NCI-H2227 (cell line): ENCODE data around the gene DENND1A.

ENCODE experiments used
- DNase-seq: peaks from one replicate; lab custom pipeline; 2025; ENCODE audit not compliant: unreplicated experiment; lab: John Stamatoyannopoulos, UW

Gene DENND1A

DNA sequence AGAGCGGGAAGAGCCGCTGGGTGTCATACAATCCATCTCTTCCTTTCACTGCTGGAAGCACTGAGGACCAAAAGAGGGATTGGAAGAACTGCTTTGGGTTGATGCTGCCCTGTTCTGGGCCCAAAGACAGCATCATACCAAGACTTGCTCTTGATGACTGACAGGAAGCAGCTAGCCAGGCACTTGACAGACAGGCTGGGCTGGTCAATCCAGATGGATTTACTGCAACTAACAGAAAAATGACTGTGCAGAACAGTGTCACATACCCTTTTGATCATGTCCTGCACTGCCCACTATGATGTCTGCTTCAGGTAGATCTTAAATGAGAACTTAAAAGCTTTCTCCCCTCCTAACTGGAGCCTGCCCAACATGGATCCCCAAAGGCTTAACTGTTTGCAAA, 416.4 kb downstream of the DENND1A start:
- DNase-seq = no peak

DNA sequence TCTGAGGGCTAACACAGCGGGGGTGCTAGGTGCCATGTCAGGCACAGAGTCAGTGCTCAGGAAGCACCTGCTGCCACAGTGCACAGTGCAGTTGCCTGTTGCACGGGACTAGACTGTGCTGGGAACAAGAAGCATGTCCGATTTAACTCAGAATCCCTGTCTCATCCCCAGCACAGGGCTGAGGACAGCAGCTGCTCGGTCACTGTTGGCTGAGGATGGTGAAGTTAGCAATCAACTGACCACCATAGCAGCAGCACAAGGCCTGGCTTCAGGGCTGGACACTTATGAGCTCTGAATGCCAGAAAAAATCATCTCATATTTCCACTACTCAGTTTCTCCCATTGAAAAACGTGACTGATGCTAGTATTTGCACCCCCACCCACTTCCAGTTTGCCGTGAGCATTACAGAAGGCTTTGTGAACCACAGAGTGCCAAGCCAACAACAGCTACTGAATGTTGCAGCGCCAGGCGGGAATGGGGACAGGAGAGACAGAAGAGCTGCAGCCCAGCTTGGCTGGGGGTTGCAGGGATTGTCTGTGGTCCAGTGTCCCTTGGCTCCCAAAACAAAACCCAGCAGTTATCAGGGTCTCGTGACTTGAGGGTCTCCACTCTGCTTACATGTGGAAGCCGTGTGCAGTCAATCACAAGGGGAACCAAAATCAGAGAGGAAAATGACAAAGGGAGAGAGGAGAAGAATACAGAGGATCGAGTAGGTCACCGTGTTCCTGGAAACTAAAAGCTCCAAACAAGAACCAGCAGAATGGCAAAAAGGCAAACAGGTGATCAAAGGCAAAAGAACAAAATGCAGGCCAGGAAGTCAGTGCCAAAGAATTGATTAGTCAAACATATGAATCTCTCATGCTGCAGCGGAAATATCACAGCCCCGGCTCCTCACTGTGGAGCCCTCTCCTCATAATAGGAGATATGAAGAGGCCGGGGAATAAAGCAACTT, 418.3 kb downstream of the DENND1A start:
- DNase-seq = no peak

- DNase-seq = no peak
These were observed 420.3 kb downstream of the DENND1A start for GRCh38 chr9:123509646-123510045.

GRCh38 chr9:123508048-123508447, 421.9 kb downstream of the DENND1A start:
- DNase-seq = no peak

GRCh38 chr9:123505496-123505895, 424.4 kb downstream of the DENND1A start:
- DNase-seq = no peak

DNA sequence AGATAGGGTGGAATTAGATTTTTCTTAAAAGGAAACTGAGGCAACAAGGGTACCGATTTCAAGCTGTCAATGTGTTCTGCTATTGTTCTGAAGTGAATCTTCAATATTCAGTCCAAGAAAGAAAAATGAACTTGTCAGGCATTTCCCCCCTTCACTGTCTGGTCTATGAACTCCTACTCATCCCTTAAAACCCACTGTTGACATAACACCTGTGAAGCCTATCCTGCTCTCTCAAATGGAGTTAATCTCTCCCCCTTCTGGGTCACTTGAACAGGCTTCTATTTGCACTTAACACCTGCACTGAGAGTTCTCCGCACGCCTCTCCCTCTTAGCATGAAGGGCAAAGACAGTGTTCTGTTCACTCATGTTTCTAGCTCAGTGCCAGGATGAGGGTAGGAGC, 429.6 kb downstream of the DENND1A start:
- DNase-seq = no peak

GRCh38 chr9:123497830-123498229, 432.1 kb downstream of the DENND1A start:
- no peak for DNase-seq

- no peak for DNase-seq
These were observed 434.2 kb downstream of the DENND1A start for GRCh38 chr9:123495731-123496130.

- DNase-seq = peak; percentile 24
These were observed 436.3 kb downstream of the DENND1A start for GRCh38 chr9:123493627-123494026.

GRCh38 chr9:123490688-123491087, 439.2 kb downstream of the DENND1A start:
- DNase-seq = no peak

DNA sequence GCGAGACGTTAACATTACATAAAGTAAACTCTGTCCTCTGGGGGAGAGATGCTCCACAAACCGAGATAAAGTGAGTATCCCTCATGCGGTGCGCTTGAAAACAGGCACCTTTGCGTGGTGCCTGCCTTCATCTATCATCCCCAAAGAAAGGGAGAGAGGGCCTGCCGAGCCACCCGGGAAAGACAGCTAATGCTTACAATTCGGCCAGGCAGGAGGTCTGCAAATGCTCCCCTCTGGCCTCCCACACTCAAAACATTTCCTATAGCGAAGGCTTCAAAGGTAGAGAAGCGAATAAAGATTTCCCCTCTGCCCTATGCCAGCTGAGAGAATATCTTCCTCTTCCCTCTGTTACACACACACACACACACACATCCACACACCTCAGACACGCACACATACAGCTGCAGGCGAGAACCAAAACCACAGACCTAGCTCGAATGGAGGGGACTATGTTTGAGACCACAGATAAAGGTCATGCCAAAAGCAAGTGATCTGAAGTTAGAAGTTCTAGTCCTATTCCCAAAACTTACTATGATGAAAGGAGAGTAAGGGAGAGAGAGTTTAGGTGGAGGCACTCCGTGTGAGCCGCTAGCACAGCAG, 441.1 kb downstream of the DENND1A start:
- DNase-seq = no peak

DNA sequence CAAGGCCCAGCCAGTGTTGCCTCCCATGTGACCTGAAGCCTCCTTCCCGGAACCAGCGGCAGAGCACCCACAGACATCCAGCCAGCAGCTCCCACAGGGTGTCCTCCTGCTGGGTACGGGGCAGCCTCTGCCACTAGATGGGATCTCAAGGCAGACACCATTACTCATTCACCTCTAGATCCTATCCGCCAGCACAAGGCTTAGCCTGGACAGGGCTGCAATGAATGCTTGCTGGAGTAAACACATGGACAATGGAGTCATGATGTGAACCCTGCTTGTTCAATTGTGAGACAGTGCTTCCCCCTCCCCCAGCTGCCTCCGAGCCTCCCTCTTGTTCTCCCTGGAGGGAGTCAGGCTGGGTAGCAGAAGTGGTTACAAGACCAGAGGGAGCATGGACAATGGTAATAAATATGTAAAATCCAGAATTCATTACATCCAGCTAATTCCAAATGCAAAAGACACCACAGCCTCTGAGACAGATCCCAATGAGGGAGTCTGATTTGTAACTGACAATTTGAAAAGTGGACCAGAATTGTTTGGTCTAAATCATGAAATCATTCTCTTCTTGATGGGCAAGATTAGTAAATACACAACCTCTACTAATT, 441.9 kb downstream of the DENND1A start:
- DNase-seq = no peak

GRCh38 chr9:123486431-123486830, 443.5 kb downstream of the DENND1A start:
- no peak for DNase-seq

GRCh38 chr9:123485216-123485615, 444.7 kb downstream of the DENND1A start:
- DNase-seq = no peak

DNA sequence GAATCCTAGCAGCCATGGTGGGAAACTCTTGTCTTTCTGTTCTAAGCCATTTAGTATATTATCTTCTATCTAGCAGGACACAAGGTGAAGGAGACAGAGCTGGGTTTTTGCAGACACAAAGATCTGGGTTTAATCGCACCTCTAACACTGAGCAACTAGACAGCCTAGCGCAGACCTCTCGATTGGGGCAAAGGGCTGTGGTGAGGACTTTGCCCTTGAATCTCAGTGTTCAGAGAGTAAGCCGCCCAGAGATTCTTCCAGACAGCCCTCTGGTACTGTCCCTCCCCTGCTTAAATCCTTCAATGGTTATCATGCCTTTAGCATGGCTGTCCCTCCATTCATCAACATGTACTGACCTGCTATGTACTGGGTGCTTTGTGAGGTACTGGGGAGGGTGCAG, 445.8 kb downstream of the DENND1A start:
- DNase-seq = no peak

- DNase-seq = no peak
These were observed 446.6 kb downstream of the DENND1A start for GRCh38 chr9:123483191-123483803.

DNA sequence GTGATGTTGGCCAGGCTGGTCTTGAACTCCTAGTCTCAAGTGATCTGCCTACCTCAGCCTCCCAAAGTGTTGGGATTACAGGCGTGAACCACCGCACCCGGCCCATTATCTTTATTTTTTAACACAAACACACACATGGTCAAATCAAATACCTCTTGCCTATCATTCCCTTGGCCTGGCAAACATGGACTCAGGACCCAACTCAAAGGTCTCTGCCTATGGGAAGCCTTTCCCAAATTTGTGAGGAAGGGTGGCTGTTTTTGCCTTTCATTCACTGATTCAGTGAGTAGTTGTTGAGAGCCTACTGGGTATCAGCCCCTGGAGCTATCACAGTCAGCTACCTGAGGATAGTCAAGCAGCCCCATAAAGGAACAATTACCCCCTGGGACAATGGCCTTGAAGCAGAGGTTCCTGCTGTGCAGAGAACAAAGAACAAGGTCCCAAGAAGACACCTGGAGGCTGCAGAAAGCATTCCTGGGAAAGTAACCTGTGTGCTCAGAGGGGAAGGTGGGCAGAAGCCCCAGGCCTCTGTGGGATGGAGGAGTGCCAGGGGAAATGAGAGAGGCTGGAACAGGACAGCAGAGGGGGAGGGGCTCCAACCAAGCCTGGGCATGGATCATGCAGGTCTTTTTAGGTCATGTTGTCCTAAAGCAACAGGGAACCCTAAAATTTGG, 447.5 kb downstream of the DENND1A start:
- DNase-seq = no peak

DNA sequence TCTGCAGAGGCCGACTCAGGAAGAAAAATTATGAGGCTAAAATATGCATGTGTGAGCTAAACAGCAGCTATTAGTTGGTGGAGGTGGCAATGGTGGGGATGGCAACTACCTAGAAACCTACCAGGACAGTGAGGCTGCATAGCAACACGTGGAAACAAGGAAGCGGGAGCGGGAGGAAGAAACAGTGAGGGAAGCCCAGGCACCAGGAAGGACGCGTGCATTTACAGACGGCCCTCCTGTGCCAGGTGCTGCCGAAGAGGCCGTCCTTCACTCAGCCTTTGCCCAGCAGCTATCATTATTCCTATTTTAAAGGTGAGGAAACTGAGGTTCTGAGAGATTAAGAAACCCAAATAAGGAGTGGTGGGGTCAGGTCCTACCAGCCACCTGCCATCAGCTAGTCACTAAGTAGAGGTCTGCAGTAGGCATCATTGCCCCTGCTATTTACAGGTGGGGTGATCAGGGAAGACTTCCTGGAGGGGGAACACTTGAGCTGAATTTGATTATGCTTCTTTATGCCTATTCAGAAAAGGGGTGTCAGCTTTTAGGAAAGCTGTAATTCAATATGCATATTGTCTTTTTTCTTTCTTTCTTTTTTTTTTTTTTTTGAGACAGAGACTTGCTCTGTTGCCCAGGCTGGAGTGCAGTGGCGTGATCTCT, 448.6 kb downstream of the DENND1A start:
- no peak for DNase-seq

GRCh38 chr9:123480791-123481190, 449.1 kb downstream of the DENND1A start:
- no peak for DNase-seq

DNA sequence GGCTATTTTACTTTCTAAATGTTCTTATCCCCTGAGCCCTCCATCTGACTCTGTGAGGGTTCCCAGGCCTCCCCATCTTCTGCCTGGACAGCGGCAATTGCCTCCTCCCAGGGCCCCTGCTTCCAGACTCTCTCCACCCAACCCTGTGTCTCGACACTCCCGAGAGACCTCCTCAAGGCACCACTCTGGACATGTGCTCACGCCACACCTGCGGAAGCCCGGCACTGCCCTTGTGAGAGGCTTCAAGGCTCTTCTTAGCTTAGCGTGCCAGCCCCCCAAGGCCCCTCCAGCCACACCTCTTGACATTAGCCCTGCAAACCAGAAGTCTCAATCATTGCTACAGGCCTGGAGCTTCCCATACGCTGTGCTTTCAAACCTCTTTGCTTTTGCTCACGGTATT, 449.8 kb downstream of the DENND1A start:
- no peak for DNase-seq
